Loucy (cell line): Measurements from ENCODE around the gene NAA25.

Experiments
- EZH2phosphoT487 ChIP-seq: fragments of 200-600 bp; IDR thresholded peaks from 2 replicates; pipeline ENCODE4 v1.6.1; 2018; ENCODE audit warnings: antibody characterized with exemption, mild to moderate bottlenecking, moderate library complexity, borderline replicate concordance
- TF ChIP-seq, protein P1 (sequence below): fragments of 200-600 bp; sonication (generic); conservative IDR thresholded peaks from 2 replicates; pipeline ENCODE4 v1.5.1; 2014; ENCODE audit warnings: mild to moderate bottlenecking, antibody characterized with exemption, low read length

DNA sequence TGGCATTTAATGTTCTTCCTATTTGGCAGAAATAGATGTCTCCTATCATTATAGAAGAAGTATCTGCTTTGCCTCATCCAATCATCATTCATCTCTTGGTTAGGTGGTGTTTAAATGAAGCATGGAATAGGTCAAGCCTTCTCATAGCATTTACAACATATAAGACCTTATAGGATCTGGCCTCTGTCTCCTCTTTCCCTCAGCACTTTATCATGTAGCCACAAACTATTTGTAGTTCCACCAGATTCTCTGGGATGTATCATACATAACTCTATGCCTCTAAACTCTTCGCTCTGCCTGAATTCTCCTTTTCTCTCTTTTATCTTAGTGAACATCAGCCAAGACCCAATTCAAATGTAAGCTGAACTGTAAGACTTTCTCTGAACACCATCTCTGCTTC lies 20.7 kb downstream of the NAA25 start:
- TF ChIP-seq, protein P1, sequence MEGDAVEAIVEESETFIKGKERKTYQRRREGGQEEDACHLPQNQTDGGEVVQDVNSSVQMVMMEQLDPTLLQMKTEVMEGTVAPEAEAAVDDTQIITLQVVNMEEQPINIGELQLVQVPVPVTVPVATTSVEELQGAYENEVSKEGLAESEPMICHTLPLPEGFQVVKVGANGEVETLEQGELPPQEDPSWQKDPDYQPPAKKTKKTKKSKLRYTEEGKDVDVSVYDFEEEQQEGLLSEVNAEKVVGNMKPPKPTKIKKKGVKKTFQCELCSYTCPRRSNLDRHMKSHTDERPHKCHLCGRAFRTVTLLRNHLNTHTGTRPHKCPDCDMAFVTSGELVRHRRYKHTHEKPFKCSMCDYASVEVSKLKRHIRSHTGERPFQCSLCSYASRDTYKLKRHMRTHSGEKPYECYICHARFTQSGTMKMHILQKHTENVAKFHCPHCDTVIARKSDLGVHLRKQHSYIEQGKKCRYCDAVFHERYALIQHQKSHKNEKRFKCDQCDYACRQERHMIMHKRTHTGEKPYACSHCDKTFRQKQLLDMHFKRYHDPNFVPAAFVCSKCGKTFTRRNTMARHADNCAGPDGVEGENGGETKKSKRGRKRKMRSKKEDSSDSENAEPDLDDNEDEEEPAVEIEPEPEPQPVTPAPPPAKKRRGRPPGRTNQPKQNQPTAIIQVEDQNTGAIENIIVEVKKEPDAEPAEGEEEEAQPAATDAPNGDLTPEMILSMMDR, result no peak
- TF ChIP-seq EZH2phosphoT487, result no peak
